GM12878 (cell line): Measurements from ENCODE around the gene FHOD3. TPM values are rescaled to one million over a fixed set of nuclear protein-coding genes. Genes with fewer than 3 reads are reported as not detected.

ENCODE experiments used
- ATAC-seq: fragments of 200-7000 bp; cut with Tn5 transposase; 3 replicates; pipeline ENCODE4 v1.9.1; 2020; ENCODE audit warnings: mild to moderate bottlenecking, moderate library complexity
- BruUV-seq: library from RNA; stranded (reverse); fragments of 400-500 nt; replicated peaks from 2 replicates; lab custom pipeline; 2021; lab: Mats Ljungman, UMichigan
- CTCF ChIA-PET: fragments of 300-600 bp; sonication (Branson Sonifier 250); formaldehyde crosslinking; extraction: SDS; loops from one replicate; lab custom pipeline; 2021; ENCODE audit warnings: inconsistent platforms; lab: Yijun Ruan, JAX
- POLR2A ChIA-PET: fragments of 350-600 bp; formaldehyde crosslinking; extraction: SDS; loops from one replicate; lab custom pipeline; 2021; ENCODE audit warnings: inconsistent platforms; lab: Charles Lee
- RAD21 ChIA-PET: fragments of 300-600 bp; sonication (Branson Sonifier 250); formaldehyde crosslinking; loops from one replicate; lab custom pipeline; 2023; ENCODE audit warnings: antibody characterized with exemption; ENCODE audit not compliant: unreplicated experiment; lab: Charles Lee
- SMC1A ChIA-PET: fragments of 300-600 bp; sonication (Branson Sonifier 250); formaldehyde crosslinking; loops from one replicate; lab custom pipeline; 2023; ENCODE audit not compliant: unreplicated experiment, uncharacterized antibody; lab: Charles Lee
- DNase-seq: peaks from one replicate; pipeline ENCODE4 v3.0.0-alpha.2; 2011; ENCODE audit warnings: low read depth, low spot score
- FAIRE-seq: peaks from 3 replicates; lab custom pipeline; 2011; peaks lifted over from hg19 to GRCh38; lab: Jason Lieb, UNC
- H2AFZ ChIP-seq: 2 replicates; pipeline ENCODE4 v1.6.0; 2011; ENCODE audit warnings: low read depth, low read length, control low read depth; ENCODE audit not compliant: control insufficient read depth
- H3K27ac ChIP-seq: 2 replicates; pipeline ENCODE4 v1.5.1; 2011; ENCODE audit warnings: control low read depth; ENCODE audit not compliant: control insufficient read depth, insufficient read depth
- H3K27me3 ChIP-seq, 2 experiments: replicated peaks in 1 of 2; 2 replicates each; pipeline versions ENCODE4 v1.6.0 to v1.6.1; 2011; ENCODE audit warnings: low read length in 1 of 2; ENCODE audit not compliant: control insufficient read depth in 2 of 2, insufficient read depth in 2 of 2
- H3K36me3 ChIP-seq, 2 experiments: 2 replicates each; pipeline ENCODE4 v1.5.1; 2011; ENCODE audit warnings: low read length in 1 of 2; ENCODE audit not compliant: control insufficient read depth in 2 of 2, insufficient read depth in 2 of 2
- H3K4me1 ChIP-seq: 2 replicates; pipeline ENCODE4 v1.6.1; 2011; ENCODE audit warnings: mild to moderate bottlenecking, low read length, moderate library complexity, mixed read lengths; ENCODE audit not compliant: control insufficient read depth, insufficient read depth
- H3K4me2 ChIP-seq: 2 replicates; pipeline ENCODE4 v1.6.0; 2011; ENCODE audit warnings: control low read depth; ENCODE audit not compliant: control insufficient read depth, insufficient read depth
- H3K4me3 ChIP-seq: fragments of 200-600 bp; sonication (generic); 2 replicates; pipeline ENCODE4 v1.5.1; 2016
- H3K79me2 ChIP-seq: 2 replicates; pipeline ENCODE4 v1.6.0; 2011; ENCODE audit warnings: low read length; ENCODE audit not compliant: control insufficient read depth, insufficient read depth
- H3K9ac ChIP-seq: 2 replicates; pipeline ENCODE4 v1.8.0; 2011; ENCODE audit warnings: low read length, control low read depth, mixed read lengths; ENCODE audit not compliant: control insufficient read depth, insufficient read depth
- H3K9me3 ChIP-seq: replicated peaks from 3 replicates; pipeline ENCODE4 v1.5.1; 2011; ENCODE audit warnings: mild to moderate bottlenecking, low read length; ENCODE audit not compliant: control insufficient read depth, insufficient read depth
- H4K20me1 ChIP-seq: 2 replicates; pipeline ENCODE4 v1.6.0; 2011; ENCODE audit not compliant: control insufficient read depth, insufficient read depth
- GATAD2B ChIP-seq: fragments of 450-650 bp; conservative IDR thresholded peaks from 2 replicates; pipeline ENCODE4 v1.6.1; 2017; ENCODE audit warnings: low read depth, mild to moderate bottlenecking, moderate library complexity
- IKZF2 ChIP-seq, 2 experiments: fragments of 450-650 bp; IDR thresholded peaks; 2 replicates each; pipeline ENCODE4 v1.6.1; 2017; ENCODE audit warnings: mild to moderate bottlenecking in 2 of 2, moderate library complexity in 2 of 2
- NRF1 ChIP-seq: conservative IDR thresholded peaks from 2 replicates; pipeline ENCODE4 v1.6.1; 2011; ENCODE audit warnings: mild to moderate bottlenecking, low read depth, low read length, improper control_type of control experiment
- STAT3 ChIP-seq: IDR thresholded peaks from 2 replicates; pipeline ENCODE4 v1.6.1; 2011; ENCODE audit warnings: low read depth, low read length, improper control_type of control experiment
- WGBS: methylation state at CpG from one replicate; pipeline ENCODE4 v1.1.6; 2016; ENCODE audit warnings: low lambda C conversion rate; ENCODE audit not compliant: insufficient replicate concordance, insufficient coverage; ENCODE audit errors: missing lambda C conversion rate; 5-methylcytosine and 5-hydroxymethylcytosine counted together
- in situ Hi-C: fragments of 300-500 bp; cut with MboI; formaldehyde crosslinking; loops from 9 replicates; pipeline ENCODE4 v1.14.3; 2018; ENCODE audit warnings: mixed read lengths
- intact Hi-C: fragments of 100-400 bp; cut with micrococcal nuclease; formaldehyde crosslinking; loops from one replicate; pipeline ENCODE4 v1.14.2; 2022; ENCODE audit not compliant: unreplicated experiment
- polyA plus RNA-seq, 11 experiments: library from polyadenylated mRNA; depleted of rRNA in 4 of 11; unstranded in 6 of 11; stranded (reverse) in 5 of 11; fragments of >200 nt; fragmentation: Nextera tagmentation in 4 of 11; fragmentation: Illumina TruSeq in 1 of 11; extraction: Ambion mirVana in 4 of 11; extraction: Trizol in 1 of 11; gene quantifications; 1 replicate in 1 of 11; 2 replicates in 10 of 11; pipeline versions ENCODE4 v1.2.1 to v1.2.3, GENCODE V29; 2011 to 2016; ENCODE audit warnings: inconsistent platforms in 2 of 11, missing spikeins in 2 of 11, low read depth in 1 of 11
- total RNA-seq, 4 experiments: library from RNA; depleted of rRNA in 3 of 4; stranded (reverse); fragments of >200 nt in 3 of 4; fragmentation: Illumina TruSeq in 1 of 4; extraction: Trizol in 1 of 4; gene quantifications; 2 replicates each; pipeline versions ENCODE4 v1.2.1 to v1.2.3, GENCODE V29; 2013 to 2021
- TF ChIP-seq, protein P1 (sequence below), 3 experiments: IDR thresholded peaks in 2 of 3; conservative IDR thresholded peaks in 1 of 3; 2 replicates each; pipeline ENCODE4 v1.5.1; 2011; ENCODE audit warnings: low read depth in 3 of 3, low read length in 3 of 3, mild to moderate bottlenecking in 3 of 3, control low read depth in 2 of 3, moderate library complexity in 2 of 3, inconsistent platforms in 1 of 3, mixed read lengths in 1 of 3; ENCODE audit not compliant: control insufficient read depth in 2 of 3, insufficient read depth in 1 of 3; ENCODE audit errors: extremely low read depth in 1 of 3
- TF ChIP-seq, protein P2 (sequence below): fragments of 150-350 bp; IDR thresholded peaks from 2 replicates; pipeline ENCODE4 v1.6.1; 2016; ENCODE audit warnings: low read depth, low read length
- TF ChIP-seq, protein P3 (sequence below): fragments of 450-650 bp; IDR thresholded peaks from 2 replicates; pipeline ENCODE4 v1.6.1; 2017; ENCODE audit warnings: borderline replicate concordance

The FHOD3 gene
- total and polyA plus RNA-seq, 10 of the 15 experiments (the other 5 are each of a cell fraction or from before 2014, with no cell fraction given): 0.77 to 26.7 (median 10.4) TPM

DNA sequence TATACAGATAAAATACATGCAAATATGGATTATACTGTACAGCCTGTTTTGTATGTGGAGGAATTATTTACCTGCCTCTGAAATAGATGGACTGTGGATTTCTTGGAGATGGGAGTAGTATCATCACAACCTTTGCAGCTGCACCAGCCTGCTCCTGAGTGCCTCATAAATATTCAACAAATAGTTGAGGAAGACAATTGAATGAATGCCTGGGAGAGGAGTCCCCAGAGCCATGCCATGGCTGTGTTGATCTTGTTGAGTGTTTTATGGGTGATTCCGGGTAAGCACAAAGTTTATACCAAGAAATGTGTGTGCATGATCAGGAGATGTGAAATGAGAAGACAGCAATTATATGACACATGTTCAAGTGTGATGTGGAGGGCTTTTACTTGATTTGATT, 225.0 kb downstream of the FHOD3 start:
- Histone ChIP-seq H3K9me3 (no peaks in the 10 kb centered on the region), H3K79me2 (no peaks in the 10 kb centered on the region), H3K36me3 (no peaks in the 10 kb centered on the region; a peak in 1 of 4 replicates), H3K4me3 (no peak overlapping the region), H3K9ac (no peak overlapping the region), H3K27me3 (no peaks in the 10 kb centered on the region), H2AFZ (no peak overlapping the region), H4K20me1 (no peaks in the 10 kb centered on the region), H3K27ac (no peak overlapping the region), H3K4me2 (no peak overlapping the region), H3K4me1 (peaks cover 4% of the 10 kb centered on the region; the same call in 1 of the 2 replicates)
- no peak for ATAC-seq
- intact Hi-C loops (no loop called here), in situ Hi-C loops (no loop called here)
- no TSS peak for BruUV-seq
- WGBS: 32% methylated on average over 1 of the region's 1 CpG
- TF ChIP-seq GATAD2B: no peak
- TF ChIP-seq, protein P1, sequence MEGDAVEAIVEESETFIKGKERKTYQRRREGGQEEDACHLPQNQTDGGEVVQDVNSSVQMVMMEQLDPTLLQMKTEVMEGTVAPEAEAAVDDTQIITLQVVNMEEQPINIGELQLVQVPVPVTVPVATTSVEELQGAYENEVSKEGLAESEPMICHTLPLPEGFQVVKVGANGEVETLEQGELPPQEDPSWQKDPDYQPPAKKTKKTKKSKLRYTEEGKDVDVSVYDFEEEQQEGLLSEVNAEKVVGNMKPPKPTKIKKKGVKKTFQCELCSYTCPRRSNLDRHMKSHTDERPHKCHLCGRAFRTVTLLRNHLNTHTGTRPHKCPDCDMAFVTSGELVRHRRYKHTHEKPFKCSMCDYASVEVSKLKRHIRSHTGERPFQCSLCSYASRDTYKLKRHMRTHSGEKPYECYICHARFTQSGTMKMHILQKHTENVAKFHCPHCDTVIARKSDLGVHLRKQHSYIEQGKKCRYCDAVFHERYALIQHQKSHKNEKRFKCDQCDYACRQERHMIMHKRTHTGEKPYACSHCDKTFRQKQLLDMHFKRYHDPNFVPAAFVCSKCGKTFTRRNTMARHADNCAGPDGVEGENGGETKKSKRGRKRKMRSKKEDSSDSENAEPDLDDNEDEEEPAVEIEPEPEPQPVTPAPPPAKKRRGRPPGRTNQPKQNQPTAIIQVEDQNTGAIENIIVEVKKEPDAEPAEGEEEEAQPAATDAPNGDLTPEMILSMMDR (IDR thresholded peaks at IDR 0.05 in 2 of 3, conservative IDR thresholded peaks at IDR 0.05 in 1 of 3; ENCODE audit: control insufficient read depth in 2 of 3, extremely low read depth in 1 of 3, insufficient read depth in 1 of 3, low read depth in 3 of 3, low read length in 3 of 3): no peak
- no peak for TF ChIP-seq NRF1
- TF ChIP-seq STAT3: no peak
- TF ChIP-seq, protein P2, sequence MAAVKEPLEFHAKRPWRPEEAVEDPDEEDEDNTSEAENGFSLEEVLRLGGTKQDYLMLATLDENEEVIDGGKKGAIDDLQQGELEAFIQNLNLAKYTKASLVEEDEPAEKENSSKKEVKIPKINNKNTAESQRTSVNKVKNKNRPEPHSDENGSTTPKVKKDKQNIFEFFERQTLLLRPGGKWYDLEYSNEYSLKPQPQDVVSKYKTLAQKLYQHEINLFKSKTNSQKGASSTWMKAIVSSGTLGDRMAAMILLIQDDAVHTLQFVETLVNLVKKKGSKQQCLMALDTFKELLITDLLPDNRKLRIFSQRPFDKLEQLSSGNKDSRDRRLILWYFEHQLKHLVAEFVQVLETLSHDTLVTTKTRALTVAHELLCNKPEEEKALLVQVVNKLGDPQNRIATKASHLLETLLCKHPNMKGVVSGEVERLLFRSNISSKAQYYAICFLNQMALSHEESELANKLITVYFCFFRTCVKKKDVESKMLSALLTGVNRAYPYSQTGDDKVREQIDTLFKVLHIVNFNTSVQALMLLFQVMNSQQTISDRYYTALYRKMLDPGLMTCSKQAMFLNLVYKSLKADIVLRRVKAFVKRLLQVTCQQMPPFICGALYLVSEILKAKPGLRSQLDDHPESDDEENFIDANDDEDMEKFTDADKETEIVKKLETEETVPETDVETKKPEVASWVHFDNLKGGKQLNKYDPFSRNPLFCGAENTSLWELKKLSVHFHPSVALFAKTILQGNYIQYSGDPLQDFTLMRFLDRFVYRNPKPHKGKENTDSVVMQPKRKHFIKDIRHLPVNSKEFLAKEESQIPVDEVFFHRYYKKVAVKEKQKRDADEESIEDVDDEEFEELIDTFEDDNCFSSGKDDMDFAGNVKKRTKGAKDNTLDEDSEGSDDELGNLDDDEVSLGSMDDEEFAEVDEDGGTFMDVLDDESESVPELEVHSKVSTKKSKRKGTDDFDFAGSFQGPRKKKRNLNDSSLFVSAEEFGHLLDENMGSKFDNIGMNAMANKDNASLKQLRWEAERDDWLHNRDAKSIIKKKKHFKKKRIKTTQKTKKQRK: no peak
- TF ChIP-seq, protein P3, sequence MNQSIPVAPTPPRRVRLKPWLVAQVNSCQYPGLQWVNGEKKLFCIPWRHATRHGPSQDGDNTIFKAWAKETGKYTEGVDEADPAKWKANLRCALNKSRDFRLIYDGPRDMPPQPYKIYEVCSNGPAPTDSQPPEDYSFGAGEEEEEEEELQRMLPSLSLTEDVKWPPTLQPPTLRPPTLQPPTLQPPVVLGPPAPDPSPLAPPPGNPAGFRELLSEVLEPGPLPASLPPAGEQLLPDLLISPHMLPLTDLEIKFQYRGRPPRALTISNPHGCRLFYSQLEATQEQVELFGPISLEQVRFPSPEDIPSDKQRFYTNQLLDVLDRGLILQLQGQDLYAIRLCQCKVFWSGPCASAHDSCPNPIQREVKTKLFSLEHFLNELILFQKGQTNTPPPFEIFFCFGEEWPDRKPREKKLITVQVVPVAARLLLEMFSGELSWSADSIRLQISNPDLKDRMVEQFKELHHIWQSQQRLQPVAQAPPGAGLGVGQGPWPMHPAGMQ: no peak
- no peak for TF ChIP-seq IKZF2 (IDR thresholded peaks at IDR 0.05)
- FAIRE-seq: no peak
- no peak for DNase-seq
- RAD21 ChIA-PET: no interaction called here
- POLR2A ChIA-PET: interaction anchor here (1.0 to 1.4 kb wide), 2 partner anchors 8 to 12 kb away, joined by 3 read pairs; no protein-coding TSS in a partner anchor
- SMC1A ChIA-PET: interaction anchor here (0.9 to 1.3 kb wide), 4 partner anchors 9 to 51 kb away, joined by 3 read pairs; no protein-coding TSS in a partner anchor
- CTCF ChIA-PET: interaction anchor here (1.8 kb wide), 1 partner anchor 51 kb away, joined by 5 read pairs; no protein-coding TSS in a partner anchor
